GM12864 (cell line): ENCODE measurements around the gene OR10G3.

ENCODE experiments used
- DNase-seq: peaks from one replicate; pipeline ENCODE4 v3.0.0-alpha.2; 2011; ENCODE audit warnings: low read depth
- H3K4me3 ChIP-seq: 2 replicates; pipeline ENCODE4 v1.5.1; 2011; ENCODE audit warnings: mild to moderate bottlenecking, low read depth, low read length, control low read depth
- CTCF ChIP-seq: IDR thresholded peaks from 2 replicates; pipeline ENCODE4 v1.5.1; 2011; ENCODE audit warnings: low read depth, mild to moderate bottlenecking, moderate library complexity, low read length, control low read depth, inconsistent platforms; ENCODE audit errors: missing control alignments

The OR10G3 gene

GRCh38 chr14:21535545-21536417 lies 44.1 kb downstream of the OR10G3 start:
- TF ChIP-seq CTCF: no peak
- DNase-seq: no peak
- no peak overlapping the region for H3K4me3 ChIP-seq

GRCh38 chr14:21534576-21534975 lies 45.3 kb downstream of the OR10G3 start:
- no peak for TF ChIP-seq CTCF
- H3K4me3 ChIP-seq: no peak overlapping the region
- no peak for DNase-seq

GRCh38 chr14:21533294-21533693 lies 46.6 kb downstream of the OR10G3 start:
- no peak for TF ChIP-seq CTCF
- no peak for DNase-seq
- H3K4me3 ChIP-seq: no peak overlapping the region

GRCh38 chr14:21529515-21529914 lies 50.4 kb downstream of the OR10G3 start:
- TF ChIP-seq CTCF: no peak
- no peak overlapping the region for H3K4me3 ChIP-seq
- DNase-seq: no peak

GRCh38 chr14:21528381-21529348 lies 51.2 kb downstream of the OR10G3 start:
- H3K4me3 ChIP-seq: no peak overlapping the region
- TF ChIP-seq CTCF: no peak
- no peak for DNase-seq

- no peak overlapping the region for H3K4me3 ChIP-seq
- no peak for TF ChIP-seq CTCF
- no peak for DNase-seq
Observed at GRCh38 chr14:21527318-21527679, 52.6 kb downstream of the OR10G3 start.
